Measurements from ENCODE around the gene RAD51B.

The RAD51B gene

DNA sequence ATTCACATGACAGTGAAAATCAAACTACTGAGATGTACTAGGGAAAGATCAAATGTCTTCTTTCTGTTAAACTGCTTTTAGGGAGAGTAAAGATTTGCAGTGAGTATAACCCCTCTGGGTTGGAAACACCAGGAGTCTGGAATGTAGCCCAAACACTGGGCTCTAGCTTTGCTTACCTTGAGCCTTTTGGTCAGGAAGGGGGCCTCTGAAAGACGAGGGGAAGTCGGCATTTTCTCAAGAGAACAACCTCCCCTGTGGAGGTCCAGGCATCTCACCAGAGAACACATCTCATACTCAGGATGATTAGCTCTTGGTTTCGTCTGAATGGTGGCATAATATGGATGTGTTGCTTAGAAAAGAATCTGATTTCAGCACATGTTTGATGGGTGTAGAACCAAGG is 804.2 kb downstream of the RAD51B start:
- DNase-seq (ENCODE audit: low spot score), result no peak

- no peak for DNase-seq (ENCODE audit: low spot score)
These were observed 805.1 kb downstream of the RAD51B start for GRCh38 chr14:68624541-68625220.

- DNase-seq (ENCODE audit: low spot score), result no peak
These were observed 805.9 kb downstream of the RAD51B start for GRCh38 chr14:68625366-68626090.

DNA sequence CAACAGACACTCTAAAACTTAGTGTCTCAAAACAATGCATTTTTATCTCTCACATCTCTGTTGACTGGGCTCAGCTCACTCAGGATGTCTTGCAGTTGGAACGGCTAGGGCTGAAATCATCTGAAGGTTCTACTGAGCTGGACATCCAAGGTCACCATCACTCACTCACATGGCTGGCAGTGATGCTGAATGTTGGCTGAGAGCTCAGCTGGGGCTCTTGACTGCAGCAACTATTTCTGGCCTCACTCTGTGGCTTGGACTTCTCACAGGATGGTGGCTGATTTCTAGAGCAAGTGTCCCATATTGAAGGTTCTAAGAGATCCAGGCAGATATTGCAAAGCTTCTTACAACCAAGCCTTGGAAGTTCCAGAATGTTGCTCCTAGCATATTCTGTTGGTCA is 806.8 kb downstream of the RAD51B start:
- no peak for DNase-seq (ENCODE audit: low spot score)

GRCh38 chr14:68627050-68627867 is 807.7 kb downstream of the RAD51B start:
- no peak for DNase-seq (ENCODE audit: low spot score)

DNA sequence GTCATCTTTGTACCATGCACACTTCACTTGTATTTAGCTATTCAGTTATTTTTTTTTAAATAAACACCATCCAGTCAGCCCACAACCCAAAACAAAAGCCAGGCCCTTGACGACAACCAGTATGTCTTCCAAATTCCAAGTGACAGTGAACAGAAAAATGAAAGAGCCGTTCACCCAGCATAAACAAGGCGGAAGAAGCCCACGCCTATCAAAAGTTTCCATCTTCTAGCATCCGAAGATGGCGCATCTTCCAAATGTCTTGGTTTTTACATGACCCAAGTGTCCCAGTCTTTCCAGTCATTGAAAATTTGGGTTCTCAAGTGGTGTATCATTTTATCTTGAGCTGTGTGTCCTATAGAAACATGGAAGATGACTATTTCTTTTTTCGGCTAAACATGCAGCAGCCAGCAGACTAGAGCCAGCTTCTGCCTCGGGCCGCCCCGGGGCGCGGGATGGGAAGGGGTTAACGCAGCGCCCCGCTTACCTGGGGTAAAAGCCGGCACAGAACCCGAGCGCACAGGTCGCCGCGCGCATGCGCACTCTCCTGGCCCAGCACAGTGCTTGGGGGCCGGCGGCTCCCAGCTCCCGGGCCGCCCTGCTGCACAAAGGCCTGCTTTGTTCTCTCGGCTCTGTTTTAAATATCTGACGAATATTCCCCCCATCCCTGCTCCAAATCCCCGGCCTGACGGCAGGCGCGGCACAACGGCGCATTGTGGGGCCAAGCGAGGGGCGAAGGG is 808.5 kb downstream of the RAD51B start:
- DNase-seq (ENCODE audit: low spot score), result no peak

GRCh38 chr14:68628605-68629310 is 809.2 kb downstream of the RAD51B start:
- DNase-seq (ENCODE audit: low spot score), result no peak

GRCh38 chr14:68630081-68630571 is 810.5 kb downstream of the RAD51B start:
- no peak for DNase-seq (ENCODE audit: low spot score)

- no peak for DNase-seq (ENCODE audit: low spot score)
These were observed 811.2 kb downstream of the RAD51B start for GRCh38 chr14:68630611-68631393.

GRCh38 chr14:68631394-68632053 is 811.9 kb downstream of the RAD51B start:
- no peak for DNase-seq (ENCODE audit: low spot score)

DNA sequence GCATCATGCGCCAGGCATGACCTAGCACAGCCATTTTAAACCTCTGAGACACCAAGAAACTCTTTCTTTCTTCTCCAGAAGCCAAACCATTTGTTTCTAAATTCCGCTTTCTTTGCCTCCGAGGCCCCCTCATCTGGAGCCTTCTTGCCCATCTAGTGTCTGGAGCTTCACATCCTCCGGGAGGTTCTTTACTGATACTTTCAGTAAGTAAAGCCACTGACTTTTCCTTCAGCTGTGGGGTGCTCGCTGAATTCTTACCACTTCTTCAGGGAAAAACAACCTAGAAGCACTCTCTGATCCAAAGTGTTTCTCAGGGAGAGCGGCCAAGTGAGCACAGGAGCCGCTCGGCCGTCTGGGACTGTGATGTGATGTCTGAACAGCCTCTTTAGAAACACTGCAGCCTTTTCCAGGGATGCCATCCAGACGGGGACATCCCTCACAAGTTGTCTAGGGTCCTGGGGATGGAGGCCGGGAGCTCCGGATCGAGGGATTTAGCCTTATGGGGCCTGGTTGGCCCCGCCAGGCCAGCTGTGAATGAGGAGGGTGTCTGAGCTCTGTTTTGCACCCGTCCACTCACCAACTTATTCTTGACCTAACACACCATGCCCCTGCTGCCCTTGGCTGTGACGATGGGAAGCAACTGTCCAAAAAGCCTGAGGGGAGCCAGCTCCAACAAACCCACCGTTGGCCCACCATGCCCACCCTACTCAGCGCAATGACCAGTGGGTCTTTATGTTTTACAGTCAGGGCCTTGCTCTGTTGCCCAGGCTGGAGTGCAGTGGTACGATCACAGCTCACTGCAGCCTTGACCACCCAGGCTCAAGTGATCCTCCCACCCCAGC is 812.7 kb downstream of the RAD51B start:
- DNase-seq (ENCODE audit: low spot score), result no peak

DNA sequence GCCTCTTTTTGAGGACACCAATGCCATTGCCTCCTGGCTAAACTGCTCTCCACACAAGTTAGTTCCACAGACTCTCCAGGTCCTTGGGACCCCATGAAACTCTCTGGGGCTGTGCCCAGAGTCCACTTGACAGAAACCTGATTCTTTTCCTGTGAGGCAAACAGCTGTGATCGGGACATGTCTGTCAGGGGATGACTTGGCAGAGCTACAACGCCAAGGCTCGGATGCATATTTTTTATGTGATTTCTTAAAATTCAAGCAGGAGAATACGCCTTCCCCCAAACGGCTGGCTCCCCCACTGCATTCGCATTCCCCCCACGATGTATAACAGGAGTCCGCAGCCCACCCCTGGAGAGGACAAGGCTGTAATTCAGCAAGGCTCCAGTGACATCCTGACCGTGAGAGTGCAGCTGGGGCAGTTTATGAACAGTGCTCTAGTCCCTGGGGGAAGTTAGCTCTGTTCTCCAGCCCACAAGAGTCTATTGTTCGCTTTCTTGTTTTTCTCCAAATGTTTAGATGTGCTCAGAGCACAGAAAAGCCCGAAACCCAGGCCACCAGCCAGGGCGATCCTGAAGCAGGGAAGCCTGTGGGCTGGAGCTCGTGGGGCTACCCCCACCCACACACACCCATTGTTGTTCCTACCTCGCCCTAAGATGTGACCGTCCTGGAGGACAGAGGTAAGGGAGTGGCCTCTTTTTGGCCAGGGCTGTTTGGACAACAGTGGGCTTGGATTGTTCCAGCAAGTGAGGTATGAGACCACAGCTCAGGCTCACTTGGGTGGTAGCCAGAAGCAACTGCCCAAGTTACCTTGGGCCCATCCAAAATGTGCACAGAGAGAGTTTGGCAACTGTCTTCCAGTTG is 813.8 kb downstream of the RAD51B start:
- no peak for DNase-seq (ENCODE audit: low spot score)

DNA sequence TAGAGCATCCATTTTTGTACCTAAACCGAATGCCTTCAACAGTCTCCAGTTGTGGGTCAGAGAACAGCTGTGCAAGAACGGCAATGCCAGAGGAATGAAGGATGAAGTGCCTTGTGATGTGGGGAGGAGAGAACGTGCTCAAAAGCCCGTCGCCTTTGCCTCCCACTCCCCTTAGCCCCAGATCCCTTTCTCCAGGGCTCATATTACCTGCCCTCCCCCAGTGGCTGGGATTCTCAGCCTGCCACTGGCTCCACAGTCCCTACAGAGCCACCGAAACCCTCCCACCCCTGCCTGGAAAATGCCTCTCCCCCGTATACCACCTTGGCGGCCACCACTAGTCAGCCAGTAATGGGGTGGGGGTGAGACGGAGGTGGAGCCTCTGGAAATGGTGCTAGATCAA is 814.8 kb downstream of the RAD51B start:
- no peak for DNase-seq (ENCODE audit: low spot score)

- no peak for DNase-seq (ENCODE audit: low spot score)
These were observed 815.5 kb downstream of the RAD51B start for GRCh38 chr14:68634874-68635595.

GRCh38 chr14:68636597-68636996 is 817.0 kb downstream of the RAD51B start:
- no peak for DNase-seq (ENCODE audit: low spot score)

GRCh38 chr14:68637106-68638021 is 817.8 kb downstream of the RAD51B start:
- DNase-seq (ENCODE audit: low spot score), result no peak

Measured in RKO (cell line).